DOHH2 (cell line): ENCODE data around the gene KCTD15.

Source experiments
- CTCF ChIP-seq: fragments of 200-600 bp; sonication (generic); IDR thresholded peaks from one replicate; pipeline ENCODE4 v1.5.1; 2014; ENCODE audit warnings: antibody characterized with exemption, mild to moderate bottlenecking, low read depth, low read length; ENCODE audit not compliant: poor library complexity, severe bottlenecking
- EZH2phosphoT487 ChIP-seq: fragments of 200-600 bp; sonication (generic); IDR thresholded peaks from 2 replicates; pipeline ENCODE4 v1.6.1; 2017; ENCODE audit warnings: borderline replicate concordance, mild to moderate bottlenecking, antibody characterized with exemption, low read length, moderate library complexity, mixed read lengths

- TF ChIP-seq EZH2phosphoT487 (no peak), CTCF (no peak)
Measured at GRCh38 chr19:33802801-33803200, 6.1 kb downstream of the KCTD15 start.
